TTC549 (cell line): ENCODE data around the gene ELL2.
"Not testable (repeated sequence)": the region's sequence is repeated elsewhere in the genome, so short reads cannot be mapped to it uniquely, and the experiment has no call there.

Source experiments
- FAIRE-seq: peaks from 2 replicates; lab custom pipeline; 2012; peaks lifted over from hg19 to GRCh38; lab: Jason Lieb, UNC

Gene ELL2

DNA sequence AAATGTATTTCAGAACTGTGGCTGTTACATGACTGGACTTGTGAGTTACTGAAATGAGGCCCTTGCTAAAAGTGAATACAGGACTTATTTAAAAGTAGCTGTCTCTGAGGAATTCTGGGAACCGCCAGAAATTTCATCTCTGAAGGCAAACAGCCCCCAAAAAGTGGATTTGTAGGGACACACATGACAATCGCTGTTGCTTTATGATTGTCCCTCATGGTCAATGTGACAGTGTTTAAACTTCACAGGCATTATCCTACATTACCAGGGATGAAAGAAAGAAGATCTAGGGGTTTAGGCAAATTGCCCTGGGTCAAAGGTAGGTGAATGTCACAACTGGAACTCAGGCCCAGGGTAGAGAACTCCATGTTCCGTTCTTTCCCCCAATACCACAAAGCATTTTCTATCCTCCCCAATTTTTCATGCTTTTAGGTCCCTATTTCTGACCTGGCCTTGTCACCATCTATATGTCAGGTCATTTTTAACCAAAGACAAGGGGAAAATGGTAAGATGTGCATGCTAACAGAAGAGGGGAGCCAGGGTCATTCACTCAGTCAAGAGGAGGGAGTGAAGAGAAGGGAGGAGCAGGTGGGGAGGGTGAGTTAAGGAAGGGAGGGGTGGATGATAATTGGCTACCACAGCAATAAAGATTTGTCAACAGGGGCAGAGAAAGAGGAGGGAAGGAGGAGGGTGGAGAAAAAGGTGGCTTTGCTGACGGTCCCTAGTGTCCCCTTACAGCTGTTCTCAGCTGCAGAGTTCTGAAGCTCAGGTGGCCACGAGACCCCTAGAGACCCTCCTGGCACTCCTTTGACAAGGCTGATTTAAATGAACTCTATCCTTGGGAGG, 81.3 kb downstream of the ELL2 start:
- FAIRE-seq: no peak

DNA sequence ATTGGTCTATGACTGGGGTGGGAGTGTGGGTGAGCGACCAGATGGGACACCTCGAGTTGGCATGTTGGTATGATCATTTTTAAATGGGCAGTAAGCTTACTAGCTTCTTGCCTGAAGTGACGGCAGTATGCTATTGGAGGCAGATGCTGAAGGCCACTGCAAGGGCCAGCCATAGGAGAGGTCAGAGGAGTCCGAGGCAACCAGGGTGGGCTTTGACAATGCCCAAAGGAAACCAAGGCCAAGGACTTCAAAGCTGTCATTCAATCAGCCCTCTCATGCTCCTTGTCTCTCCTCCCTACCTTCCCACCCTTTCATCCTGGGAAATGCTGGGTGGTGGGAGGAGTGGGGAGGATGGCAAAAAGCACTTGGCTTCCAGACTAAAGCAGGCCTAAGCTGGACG, 82.0 kb downstream of the ELL2 start:
- FAIRE-seq: no peak

DNA sequence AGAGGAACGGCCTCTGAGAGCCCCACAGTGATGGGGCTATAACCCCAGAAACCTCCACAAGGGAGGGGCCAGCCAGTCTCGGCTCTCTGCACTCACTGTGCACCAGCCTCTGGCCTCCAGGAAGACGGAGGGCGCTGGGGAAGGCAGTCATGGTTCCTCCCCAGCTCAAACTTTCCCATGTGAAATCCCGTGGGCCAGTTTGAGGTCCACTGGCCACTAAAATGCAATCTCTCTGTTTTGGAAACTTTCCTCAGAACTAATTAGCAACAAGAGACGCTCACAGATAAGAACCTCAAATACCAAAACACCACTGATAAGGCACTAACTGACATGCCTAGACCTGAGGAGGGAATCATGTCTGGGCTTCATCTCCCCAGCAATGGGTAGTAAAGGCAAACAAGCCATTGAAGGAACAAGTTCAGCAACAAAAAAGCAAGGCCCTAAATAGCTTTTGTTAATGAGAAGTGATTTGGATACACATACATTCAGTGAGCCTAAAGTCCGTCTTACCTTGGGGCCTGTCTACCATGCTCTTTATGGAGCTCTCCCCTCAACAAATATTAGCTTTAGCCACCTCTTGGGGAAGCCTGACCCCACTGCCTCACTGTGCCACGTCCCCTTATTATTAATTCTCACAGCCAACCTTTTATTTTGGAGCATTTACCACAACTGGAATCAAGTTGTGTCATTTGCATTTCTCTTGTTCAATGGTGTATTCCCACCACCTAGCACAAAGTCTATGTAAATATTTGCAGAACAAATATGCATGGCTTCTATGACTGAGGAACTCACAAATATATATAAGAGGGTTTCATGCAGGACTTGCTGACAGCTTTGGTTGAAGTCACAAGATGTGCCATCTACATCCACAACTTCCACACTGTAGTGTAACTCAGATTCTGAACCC, 83.0 kb downstream of the ELL2 start:
- FAIRE-seq: no peak

- FAIRE-seq: no peak
Measured at GRCh38 chr5:95876782-95877181, 84.9 kb downstream of the ELL2 start.

DNA sequence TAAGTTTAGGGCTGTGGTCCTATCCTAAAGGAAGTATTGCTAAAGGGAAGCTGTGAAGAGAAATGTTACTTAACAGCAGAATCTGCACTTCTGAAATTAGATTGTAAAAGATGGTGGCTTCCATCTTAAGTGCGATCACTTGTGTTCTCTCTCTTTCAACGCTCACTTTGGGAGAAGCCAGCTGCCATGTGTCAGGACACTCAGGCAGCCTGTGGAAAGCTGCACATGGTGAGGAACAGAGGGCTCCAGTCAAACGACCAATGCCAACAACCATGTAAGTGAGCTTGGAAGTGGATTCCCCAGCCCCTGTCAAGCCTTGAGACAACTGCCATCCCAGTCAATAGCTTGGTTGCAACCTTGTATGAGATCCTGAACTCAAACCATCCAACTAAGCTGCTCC, 87.4 kb downstream of the ELL2 start:
- no peak for FAIRE-seq

DNA sequence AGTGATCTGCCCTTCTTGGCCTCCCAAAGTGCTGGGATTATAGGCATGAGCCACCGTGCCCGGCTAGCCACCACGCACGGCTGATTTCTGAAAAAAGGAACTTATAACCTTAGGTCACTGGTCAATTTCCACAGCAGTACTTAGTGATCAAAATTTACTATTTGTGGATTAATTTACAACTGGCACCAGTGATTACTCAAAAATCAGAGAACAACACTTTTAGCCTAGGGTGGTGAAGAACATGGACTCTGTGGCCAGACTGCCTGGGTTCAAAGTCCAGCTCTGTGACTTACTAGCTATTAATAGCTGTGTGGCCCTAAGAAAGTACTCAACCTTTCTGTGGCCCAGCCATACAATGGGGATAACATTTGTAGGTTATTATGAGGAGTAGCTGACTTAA, 88.3 kb downstream of the ELL2 start:
- no peak for FAIRE-seq

DNA sequence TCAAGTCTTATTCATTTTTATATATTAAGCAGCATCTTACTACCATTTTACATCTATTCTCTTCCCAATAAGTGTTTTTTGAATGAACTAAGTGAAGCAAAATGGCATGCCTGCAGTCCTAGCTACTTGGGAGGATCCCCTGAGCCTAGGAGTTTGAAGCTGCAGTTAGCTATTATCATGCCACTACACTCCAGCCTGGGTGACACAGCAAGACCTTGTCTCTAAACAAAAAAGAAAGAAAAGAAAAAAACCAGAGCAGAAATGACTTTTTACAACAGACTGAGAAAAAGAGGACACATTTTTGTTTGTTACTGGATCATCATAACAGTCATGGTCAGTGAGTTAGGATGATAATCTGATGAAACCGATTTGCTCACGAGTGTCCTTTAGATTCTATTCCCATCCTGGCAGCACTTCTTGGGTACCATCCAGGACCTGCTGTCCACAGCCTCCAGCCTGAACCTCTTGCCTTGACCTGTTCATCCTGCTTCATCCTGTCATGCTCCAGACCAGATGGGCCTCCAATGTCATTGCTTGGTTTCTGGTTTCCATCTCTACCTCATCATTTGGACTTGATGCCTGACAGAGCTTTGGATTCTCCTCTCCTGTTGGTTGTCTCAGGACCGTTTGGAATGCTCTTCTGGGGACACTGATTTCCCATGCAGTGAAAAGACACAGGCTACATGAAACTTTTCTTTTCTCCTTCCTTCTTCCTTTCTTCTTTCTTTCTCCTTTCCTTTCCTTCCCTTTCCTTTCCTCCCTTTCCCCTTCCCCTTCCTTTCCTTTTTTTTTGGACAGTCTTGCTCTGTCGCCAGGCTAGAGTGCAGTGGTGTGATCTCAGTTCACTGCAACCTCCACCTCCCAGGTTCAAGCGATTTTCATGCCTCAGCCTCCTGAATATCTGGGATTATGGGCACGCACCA, 89.0 kb downstream of the ELL2 start:
- FAIRE-seq: no peak

DNA sequence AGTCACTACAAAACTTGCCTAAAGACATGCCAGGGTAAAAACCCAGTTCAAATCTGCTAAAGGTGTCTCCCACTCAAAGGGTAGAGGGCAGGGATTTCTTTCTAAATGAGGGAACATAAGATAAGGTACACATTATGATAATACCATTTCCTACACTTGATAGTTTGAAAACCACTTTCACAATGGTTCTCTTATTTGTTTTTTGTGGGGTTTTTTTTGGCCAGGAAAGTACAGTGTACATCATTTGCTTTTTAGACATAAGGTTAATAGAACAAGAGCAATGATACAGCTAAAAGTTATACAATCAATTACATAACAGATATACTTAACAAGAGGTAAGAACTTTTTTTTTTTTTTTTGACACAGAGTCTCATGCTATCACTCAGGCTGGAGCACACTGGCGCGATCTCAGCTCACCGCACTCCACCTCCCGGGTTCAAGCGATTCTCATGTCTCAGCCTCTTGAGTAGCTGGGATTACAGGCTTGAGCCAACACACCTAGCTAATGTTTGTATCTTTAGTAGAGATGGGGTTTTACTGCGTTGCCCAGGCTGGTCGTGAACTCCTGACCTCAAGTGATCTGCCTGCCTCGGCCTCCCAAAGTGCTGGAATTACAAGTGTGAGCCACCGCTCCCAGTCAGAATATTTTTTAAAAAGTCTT, 90.4 kb downstream of the ELL2 start:
- no peak for FAIRE-seq

DNA sequence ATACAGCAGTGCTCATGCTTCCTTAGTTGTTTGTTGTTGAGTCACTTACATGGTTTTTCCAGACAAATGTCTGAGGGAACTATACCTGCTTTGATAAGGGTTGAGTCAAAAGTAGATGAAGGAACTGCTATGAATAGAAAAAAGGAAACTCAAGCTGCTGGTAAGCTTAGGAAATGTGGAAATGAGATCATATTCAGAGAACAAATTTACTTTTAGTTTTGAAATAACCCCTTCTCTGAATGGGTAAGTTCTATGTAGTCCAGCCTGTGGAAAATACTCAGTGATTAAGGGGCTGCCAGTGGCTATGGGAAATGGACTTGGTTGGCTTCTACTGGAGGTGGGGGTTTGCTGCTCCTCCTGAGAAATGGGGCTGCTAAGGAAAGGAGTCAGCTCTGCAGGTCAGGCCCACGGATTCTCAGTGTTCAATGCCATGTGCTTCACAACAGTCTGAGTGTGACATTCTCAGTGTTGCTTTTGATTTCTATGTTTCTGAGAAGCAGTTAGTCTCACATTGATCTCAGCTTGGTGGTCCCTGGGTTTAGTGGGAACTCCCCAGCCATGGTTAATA, 91.5 kb downstream of the ELL2 start:
- no peak for FAIRE-seq

GRCh38 chr5:95869173-95869855, 92.3 kb downstream of the ELL2 start:
- not testable (repeated sequence) for FAIRE-seq

DNA sequence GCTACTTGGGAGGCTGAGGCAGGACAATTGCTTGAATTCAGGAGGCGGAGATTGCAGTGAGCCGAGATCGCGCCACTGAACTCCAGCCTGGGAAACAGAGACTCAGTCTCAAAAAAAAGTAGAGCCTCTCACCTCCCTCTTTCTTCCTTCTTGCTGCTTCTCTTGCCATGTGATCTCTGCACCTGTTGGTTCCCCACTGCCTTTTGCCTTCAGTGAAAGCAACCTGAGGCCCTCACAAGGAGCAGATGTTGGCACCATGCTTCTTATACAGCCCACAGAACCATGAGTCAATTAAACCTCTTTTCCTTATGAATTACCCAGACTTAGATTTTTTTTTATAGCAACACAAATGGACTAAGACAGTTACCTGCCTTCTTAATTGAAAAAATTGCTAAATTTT, 93.5 kb downstream of the ELL2 start:
- no peak for FAIRE-seq

GRCh38 chr5:95866435-95867040, 95.1 kb downstream of the ELL2 start:
- FAIRE-seq: no peak

DNA sequence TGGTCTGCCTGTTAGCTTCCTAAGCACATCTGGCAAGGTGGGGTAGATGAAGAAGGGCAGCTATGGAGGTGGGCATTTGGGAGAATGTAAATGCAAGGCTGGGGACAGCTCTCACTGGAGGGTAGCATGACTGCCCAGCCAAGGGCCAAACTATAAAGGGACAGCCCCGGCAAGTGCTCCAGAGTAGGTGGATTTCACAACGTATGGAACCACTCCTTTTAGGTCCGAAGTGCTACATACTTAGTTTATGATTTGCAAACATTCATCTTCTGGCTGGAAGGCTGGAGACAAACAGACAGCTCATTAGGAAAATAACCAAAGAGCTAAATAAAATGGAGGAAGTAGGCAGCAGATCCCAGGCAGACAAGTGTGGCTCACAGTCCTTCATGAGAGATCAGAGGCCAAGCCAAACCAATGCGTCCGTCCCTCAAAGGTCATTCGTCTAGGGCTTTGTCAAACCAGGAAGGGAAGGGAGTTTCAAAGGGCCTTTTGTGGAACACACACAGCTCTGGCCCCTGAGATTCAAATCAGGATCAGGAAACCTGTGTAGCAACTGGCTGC, 96.6 kb downstream of the ELL2 start:
- FAIRE-seq: no peak

- no peak for FAIRE-seq
Measured at GRCh38 chr5:95864456-95864855, 97.2 kb downstream of the ELL2 start.

GRCh38 chr5:95863383-95863757, 98.3 kb downstream of the ELL2 start:
- FAIRE-seq: no peak

DNA sequence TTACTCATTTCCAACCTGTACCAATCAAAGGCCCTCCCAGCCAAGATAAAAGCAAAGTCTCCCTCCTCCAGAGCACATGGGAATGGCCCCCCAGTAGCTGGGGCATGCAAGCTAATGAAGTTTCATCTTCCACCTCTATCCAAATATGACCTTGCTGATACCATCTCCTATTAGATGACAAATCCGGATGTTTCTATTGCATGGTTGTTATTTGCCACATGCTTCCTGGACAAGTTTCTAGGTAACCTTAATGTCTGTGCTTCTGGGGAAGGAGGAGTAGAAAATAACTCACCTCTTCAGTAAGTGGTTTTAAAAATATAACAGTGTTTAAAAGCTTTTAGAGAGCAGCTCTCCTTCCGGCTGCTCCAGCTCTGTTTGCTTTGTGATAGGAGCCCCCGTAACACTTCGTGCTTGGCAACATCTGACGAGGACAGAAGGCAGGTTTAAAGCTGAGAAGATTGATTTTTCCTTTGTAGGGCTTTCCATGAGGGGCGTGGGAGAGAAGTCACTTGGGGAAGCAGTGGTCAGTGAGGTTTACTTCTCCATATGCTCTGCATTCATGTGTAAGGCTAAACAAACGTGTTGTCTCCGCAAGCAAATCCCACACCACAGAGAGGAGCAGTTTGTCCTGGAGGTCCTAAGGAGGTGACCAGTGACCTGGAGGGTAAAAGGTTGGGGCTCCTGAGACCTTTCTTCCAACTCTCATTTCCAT, 98.8 kb downstream of the ELL2 start:
- no peak for FAIRE-seq

GRCh38 chr5:95861864-95862561, 99.6 kb downstream of the ELL2 start:
- FAIRE-seq: no peak

GRCh38 chr5:95861221-95861863, 100.3 kb downstream of the ELL2 start:
- no peak for FAIRE-seq
